Neural crest cell (in vitro differentiated cells): Measurements from ENCODE around the gene STRA6. TPM values are rescaled to one million over a fixed set of nuclear protein-coding genes. Genes with fewer than 3 reads are reported as not detected.
A peak's percentile ranks its signal among the peaks of the same experiment; 100 is the strongest.

ENCODE experiments used
- DNase-seq: peaks from one replicate; pipeline ENCODE4 v3.0.0; 2021; ENCODE audit warnings: low read depth, mixed read lengths, low spot score
- H3K27ac Mint-ChIP-seq: one replicate; pipeline ENCODE4 v1.8.0; 2021; ENCODE audit warnings: mild to moderate bottlenecking, mixed read lengths; ENCODE audit not compliant: unreplicated experiment
- H3K27me3 Mint-ChIP-seq: 2 replicates; pipeline ENCODE4 v1.8.0; 2021; ENCODE audit warnings: low read depth, mild to moderate bottlenecking, mixed read lengths
- H3K36me3 Mint-ChIP-seq: 2 replicates; pipeline ENCODE4 v1.8.0; 2021; ENCODE audit warnings: low read depth, mild to moderate bottlenecking, mixed read lengths
- H3K4me1 Mint-ChIP-seq: 2 replicates; pipeline ENCODE4 v1.8.0; 2021; ENCODE audit warnings: mixed read lengths
- H3K4me3 Mint-ChIP-seq: one replicate; pipeline ENCODE4 v1.8.0; 2021; ENCODE audit warnings: mild to moderate bottlenecking, mixed read lengths
- H3K9me3 Mint-ChIP-seq: 2 replicates; pipeline ENCODE4 v1.8.0; 2021; ENCODE audit warnings: mixed read lengths
- CTCF ChIP-seq: fragments of 200-600 bp; sonication (generic); conservative IDR thresholded peaks from 2 replicates; pipeline ENCODE4 v1.5.0; 2021; ENCODE audit warnings: antibody characterized with exemption, mild to moderate bottlenecking
- total RNA-seq: library from RNA; stranded (reverse); gene quantifications from 2 replicates; pipeline ENCODE4 v1.2.1, GENCODE V29; 2021

Gene STRA6
- total RNA-seq, 1 donor from 2014 or later, result 138 TPM

- Mint-ChIP-seq H3K4me1 (peaks cover 76% of the 10 kb centered on the region), H3K27ac (no peak overlapping the region), H3K27me3 (peaks cover 26% of the 10 kb centered on the region), H3K9me3 (no peaks in the 10 kb centered on the region), H3K4me3 (peak overlapping the region; percentile 79), H3K36me3 (peaks cover 4% of the 10 kb centered on the region)
- DNase-seq, result no peak
- TF ChIP-seq CTCF, result no peak
These were observed 28.2 kb downstream of the STRA6 start for GRCh38 chr15:74174219-74174957.

GRCh38 chr15:74173380-74174218, 29.0 kb downstream of the STRA6 start, which contains the start of gene ISLR:
Gene ISLR (plus strand): TSS chr15:74173710. CDS start chr15:74174859, 1,149 bp downstream.
- no peaks in the 10 kb centered on the region for H3K9me3 Mint-ChIP-seq
- no peak for DNase-seq
- peaks cover 4% of the 10 kb centered on the region for H3K36me3 Mint-ChIP-seq
- TF ChIP-seq CTCF, result no peak
- H3K4me1 Mint-ChIP-seq, result peaks cover 77% of the 10 kb centered on the region
- H3K27me3 Mint-ChIP-seq, result peaks cover 33% of the 10 kb centered on the region
- H3K4me3 Mint-ChIP-seq, result peak within 1 kb of the TSS; percentile 79
- peak within 1 kb of the TSS; percentile 84 for H3K27ac Mint-ChIP-seq

GRCh38 chr15:74172701-74173379, 29.7 kb downstream of the STRA6 start:
- Mint-ChIP-seq H3K27ac (peak overlapping the region; percentile 84), H3K27me3 (peaks cover 33% of the 10 kb centered on the region), H3K4me1 (peaks cover 77% of the 10 kb centered on the region), H3K9me3 (no peaks in the 10 kb centered on the region), H3K4me3 (peak overlapping the region; percentile 69), H3K36me3 (peaks cover 4% of the 10 kb centered on the region)
- DNase-seq, result no peak
- no peak for TF ChIP-seq CTCF

- H3K9me3 Mint-ChIP-seq, result no peaks in the 10 kb centered on the region
- H3K4me3 Mint-ChIP-seq, result peak overlapping the region; percentile 69
- peaks cover 33% of the 10 kb centered on the region for H3K27me3 Mint-ChIP-seq
- no peak for DNase-seq
- H3K4me1 Mint-ChIP-seq, result peaks cover 73% of the 10 kb centered on the region
- peaks cover 4% of the 10 kb centered on the region for H3K36me3 Mint-ChIP-seq
- TF ChIP-seq CTCF, result no peak
- peak overlapping the region; percentile 84 for H3K27ac Mint-ChIP-seq
These were observed 30.5 kb downstream of the STRA6 start for GRCh38 chr15:74171965-74172541.
